ENCODE data around the gene RCN2.
"Not testable (repeated sequence)": the region's sequence is repeated elsewhere in the genome, so short reads cannot be mapped to it uniquely, and the experiment has no call there.

Gene RCN2

DNA sequence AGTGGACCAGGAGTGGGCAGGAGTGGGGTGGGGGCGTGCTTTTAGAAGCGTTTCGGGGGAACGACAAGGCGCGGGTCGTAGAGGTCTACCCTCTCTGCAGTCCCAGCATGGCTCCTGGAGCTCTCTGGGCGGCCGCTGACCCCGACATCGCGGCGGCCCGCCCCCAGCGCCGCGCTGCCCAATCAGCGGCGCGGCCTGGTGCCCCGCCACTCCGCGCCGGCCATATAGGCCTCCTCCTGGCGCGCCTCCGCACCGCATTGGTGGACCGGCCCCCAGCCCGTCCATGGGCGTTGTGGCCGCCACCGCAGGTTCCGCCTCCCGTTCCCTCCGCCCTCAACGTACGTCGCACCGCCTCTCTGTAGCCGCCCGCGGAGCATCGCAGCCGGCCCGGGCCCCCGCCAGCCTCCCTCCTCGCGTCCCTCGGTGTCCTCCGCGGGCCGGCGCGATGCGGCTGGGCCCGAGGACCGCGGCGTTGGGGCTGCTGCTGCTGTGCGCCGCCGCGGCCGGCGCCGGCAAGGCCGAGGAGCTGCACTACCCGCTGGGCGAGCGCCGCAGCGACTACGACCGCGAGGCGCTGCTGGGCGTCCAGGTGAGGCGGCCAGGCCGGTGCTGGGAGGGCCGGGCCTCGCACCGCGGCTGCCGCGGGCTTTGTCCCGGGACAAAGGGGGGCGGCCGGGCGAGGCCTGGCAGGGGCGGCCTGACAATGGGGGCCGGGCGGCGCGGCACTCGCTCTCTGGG, at the start of gene RCN2:
RCN2 (plus strand) TSS at position 353 of the 738 bp plus-strand sequence; CDS start at position 446, 93 bp downstream.
- DNase-seq, result peak; percentile 95

DNA sequence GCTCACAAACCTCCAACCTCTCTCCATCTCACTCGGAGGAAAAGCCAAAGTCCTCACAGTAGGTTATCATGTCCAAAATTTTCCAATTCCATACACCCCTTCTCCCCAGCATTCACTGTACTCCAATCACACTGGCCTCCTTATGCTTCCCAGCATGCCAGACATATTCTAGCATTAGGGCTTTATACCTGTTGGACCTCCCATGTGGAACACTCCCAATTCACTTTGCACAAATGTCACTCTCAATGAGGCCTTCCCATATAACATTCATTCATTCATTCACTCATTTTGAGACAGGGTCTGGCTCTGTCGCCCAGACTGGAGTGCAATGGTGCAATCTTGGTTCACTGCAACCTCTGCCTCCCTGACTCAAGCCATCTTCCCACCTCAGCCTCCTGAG, 46.3 kb upstream of the RCN2 start:
- no peak for DNase-seq

DNA sequence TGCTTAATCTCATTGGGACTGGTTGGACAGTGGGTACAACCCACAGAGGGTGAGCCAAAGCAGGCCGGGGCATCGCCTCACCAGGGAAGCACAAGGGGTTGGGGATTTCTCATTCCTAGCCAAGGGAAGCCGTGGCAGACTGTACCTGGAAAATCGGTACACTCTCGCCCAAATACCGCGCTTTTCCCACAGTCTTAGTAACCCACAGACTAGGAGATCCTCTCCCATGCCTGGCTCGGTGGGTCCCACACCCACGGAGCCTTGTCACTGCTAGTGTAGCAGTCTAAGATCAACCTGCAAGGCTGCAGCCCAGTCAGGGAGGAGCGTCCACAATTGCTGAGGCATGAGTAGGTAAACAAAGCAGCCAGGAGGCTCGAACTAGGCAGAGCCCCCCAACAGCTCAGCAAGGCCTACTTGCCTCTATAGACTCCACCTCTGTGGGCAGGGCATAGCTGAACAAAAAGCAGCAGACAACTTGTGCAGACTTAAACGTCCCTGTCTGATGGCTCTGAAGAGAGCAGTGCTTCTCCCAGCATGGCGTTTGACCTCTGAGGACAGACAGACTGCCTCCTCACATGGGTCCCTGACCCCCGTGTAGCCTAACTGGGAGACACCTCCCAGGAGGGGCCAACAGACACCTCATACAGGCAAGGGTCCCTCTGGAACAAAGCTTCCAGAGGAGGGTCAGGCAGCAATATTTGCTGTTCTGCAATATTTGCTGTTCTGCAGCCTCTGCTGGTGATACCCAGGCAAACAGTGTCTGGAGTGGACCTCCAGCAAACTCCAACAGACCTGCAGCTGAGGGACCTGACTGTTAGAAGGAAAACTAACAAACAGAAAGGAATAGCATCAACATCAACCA, 44.0 kb upstream of the RCN2 start:
- DNase-seq, result not testable (repeated sequence)

GRCh38 chr15:76892836-76893235, 38.7 kb upstream of the RCN2 start:
- not testable (repeated sequence) for DNase-seq

- DNase-seq, result no peak
Observed at GRCh38 chr15:76894174-76894573, 37.4 kb upstream of the RCN2 start.

GRCh38 chr15:76898102-76898501, 33.4 kb upstream of the RCN2 start:
- DNase-seq, result no peak

DNA sequence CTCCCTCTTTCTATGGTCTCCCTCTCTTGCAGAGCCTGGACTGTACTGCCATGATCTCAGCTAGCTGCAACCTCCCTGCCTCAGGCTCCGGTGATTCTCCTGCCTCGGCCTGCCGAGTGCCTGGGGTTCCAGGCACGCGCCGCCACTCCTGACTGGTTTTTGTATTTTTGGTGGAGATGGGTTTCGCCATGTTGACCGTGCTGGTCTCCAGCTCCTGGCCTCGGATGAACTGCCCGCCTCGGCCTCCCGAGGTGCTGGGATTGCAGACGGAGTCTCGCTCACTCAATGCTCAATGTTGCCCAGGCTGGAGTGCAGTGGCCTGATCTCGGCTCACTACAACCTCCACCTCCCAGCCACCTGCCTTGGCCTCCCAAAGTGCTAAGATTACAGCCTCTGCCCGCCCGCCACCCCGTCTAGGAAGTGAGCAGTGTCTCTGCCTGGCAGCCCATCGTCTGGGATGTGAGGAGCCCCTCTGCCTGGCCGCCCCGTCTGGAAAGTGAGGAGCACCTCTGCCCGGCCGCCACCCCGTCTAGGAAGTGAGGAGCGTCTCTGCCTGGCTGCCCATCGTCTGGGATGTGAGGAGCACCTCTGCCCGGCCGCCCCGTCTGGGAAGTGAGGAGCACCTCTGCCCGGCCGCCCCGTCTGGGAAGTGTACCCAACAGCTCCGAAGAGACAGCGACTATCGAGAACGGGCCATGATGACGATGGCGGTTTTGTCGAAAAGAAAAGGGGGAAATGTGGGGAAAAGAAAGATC, 32.2 kb upstream of the RCN2 start:
- not testable (repeated sequence) for DNase-seq

DNA sequence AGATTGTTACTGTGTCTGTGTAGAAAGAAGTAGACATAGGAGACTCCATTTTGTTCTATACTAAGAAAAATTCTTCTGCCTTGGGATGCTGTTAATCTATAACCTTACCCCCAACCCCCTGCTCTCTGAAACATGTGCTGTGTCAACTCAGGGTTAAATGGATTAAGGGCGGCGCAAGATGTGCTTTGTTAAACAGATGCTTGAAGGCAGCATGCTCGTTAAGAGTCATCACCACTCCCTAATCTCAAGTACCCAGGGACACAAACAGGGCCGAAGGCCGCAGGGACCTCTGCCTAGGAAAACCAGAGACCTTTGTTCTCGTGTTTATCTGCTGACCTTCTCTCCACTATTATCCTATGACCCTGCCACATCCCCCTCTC, 31.6 kb upstream of the RCN2 start:
- DNase-seq, result not testable (repeated sequence)

GRCh38 chr15:76901965-76902364, 29.6 kb upstream of the RCN2 start:
- no peak for DNase-seq

DNA sequence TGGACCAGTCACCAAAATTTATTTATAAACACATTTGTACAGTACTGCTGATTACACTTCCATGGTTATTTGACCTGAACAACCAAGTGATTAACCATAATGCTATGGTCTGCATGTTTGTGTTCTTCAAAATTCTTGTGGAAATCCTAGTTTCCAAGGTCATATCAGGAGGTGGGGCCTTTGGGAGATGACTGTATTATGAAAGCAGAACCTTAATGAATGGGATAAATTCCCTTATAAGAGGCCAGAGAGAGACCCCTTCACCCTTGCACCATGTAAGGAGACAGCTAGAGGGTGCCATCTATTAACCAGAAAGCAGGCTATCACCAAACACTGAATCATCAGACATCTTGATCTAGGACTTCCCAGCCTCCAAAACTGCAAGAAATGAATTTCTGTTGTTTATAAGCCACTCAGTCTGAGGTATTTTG, 28.3 kb upstream of the RCN2 start:
- DNase-seq, result no peak

GRCh38 chr15:76904461-76905012, 27.0 kb upstream of the RCN2 start:
- DNase-seq, result no peak

GRCh38 chr15:76905013-76905839, 26.3 kb upstream of the RCN2 start, which contains the start of gene SCAPER:
TSS of gene SCAPER (minus strand) at chr15:76905340. CDS start at chr15:76883817, 21,523 bp downstream.
- DNase-seq, result peak; percentile 91

GRCh38 chr15:76905855-76906254, 25.7 kb upstream of the RCN2 start:
- DNase-seq, result no peak

DNA sequence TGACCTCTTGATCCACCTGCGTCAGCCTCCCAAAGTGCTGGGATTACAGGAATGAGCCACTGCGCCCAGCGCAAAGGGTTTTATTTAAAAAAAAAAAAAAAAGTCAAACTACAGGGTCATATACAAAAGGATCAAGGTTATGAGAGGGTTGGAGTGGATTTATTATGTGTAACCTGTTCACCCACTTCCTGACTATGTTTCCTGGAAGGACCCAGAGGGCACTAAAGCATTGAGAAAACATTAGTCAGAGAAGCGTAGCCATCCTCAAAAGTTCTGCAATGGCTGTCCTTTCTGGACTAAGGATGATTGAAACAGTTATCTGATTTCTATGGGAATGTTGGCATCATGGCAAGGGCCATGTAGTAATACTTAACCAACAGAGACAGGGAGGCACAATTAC, 19.1 kb upstream of the RCN2 start:
- no peak for DNase-seq

DNA sequence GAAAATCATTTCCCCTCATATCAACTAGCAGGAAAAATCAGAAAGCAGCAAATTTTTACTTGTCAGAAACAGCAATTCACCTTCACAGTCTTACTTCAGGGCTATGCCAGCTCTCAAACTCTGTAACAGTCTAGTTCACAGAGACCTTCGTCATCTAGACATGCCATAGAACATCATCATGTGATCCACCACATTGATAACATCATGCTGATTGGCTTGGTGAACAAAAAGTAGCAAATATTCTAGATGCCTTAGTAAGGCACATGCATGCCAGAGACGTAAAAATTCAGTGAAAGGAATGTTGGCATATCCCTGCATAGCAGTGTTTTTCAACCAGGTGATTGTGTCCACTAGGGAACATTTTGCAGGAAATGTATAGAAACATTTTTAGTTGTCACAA, 17.8 kb upstream of the RCN2 start:
- no peak for DNase-seq

- no peak for DNase-seq
Observed at GRCh38 chr15:76916369-76916768, 15.2 kb upstream of the RCN2 start.

GRCh38 chr15:76928201-76928600, 3.3 kb upstream of the RCN2 start:
- no peak for DNase-seq

DNA sequence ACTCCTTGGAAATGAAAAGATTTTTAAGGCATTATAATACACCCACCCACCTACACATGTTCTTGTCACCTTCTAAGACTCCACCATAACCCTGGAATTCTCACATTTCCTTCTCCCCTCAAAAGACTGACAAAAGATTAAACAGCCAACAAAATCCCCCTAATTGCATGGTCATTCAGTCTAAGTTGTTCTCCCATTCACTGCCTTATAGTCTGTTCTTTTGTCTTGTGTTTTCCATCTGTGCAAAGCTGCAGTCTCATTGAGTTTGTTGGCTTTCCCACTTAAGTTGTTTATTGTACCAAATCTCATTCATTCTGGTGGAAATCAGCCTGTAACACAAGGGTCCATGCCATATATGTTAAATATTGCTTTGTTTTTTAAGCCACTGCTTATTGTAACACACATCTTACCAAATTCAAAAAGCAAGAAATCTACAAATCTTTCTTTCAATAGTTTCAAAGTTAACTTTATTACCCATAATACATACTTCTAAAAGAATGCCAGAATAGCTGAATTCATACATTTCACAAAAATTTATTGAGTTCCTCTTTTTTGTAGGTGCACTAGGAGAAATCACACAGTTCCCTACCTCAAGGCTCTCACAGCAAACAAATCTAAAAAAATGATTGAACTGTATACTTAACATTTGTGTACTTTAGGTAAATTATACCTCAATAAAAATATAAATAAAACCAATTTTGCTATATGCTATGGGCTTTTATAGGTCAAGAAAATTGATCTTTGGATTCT, 2.4 kb upstream of the RCN2 start:
- DNase-seq, result no peak

DNA sequence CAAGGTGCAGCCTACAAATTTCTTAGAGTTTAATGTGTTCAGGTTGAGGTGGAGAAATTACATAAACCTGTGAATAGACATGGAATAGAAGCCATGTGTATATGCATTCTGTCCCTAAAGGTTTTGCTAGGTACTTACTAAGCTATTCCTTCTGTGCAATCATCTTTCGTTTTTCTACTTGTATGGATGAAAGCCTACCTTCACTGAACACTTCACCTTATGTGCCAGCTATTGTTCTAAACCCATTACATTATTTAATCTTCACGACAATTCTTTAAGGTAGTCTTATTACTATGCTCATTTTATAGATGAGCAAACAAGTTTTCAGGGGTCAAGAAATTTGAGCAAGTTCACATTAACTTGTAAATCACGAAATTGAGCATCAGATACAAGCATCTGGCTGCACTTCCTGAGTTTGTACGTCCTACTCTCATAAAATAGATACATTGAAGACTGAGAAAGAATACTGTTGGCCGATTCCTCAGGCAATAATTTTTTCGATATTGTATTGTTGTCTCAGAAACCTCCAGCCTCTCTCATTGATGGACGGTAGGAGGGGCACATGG, 635 bp upstream of the RCN2 start:
- DNase-seq, result no peak

DNA sequence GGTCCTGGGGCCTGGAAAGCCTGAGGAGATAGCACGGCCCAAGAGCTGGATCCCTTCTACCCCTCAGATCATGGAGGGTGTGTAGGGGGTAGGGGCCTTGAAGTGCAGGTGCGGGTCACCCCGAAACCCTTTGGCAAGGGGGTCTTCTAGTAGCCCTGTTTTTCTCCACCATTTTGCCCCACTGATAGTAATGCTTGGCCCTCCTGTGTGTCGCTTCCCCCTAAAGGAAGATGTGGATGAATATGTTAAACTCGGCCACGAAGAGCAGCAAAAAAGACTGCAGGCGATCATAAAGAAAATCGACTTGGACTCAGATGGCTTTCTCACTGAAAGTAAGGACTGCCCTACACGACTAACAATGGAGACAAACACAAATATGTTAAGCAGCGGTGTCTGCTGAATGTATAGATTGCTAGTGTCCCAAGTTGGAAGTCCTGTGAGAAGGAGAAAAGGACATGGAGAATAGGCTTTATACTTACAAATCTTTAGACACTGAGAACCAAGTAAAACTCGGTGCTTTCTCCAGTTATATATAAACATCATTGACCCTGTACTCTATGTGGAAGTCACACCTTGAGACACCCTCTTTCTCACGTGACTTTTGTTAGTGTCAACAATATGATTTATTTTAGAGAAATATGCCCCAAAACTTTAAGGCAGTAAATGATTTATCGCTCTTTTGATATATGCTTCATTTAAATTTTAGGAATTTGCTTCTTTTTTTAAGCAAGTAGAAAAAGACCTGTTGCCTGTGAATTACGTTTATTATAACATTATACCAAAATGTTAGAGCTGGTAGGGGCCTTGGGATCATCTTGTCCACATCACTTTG, 802 bp downstream of the RCN2 start:
- DNase-seq, result no peak
